Adipocyte (in vitro differentiated cells): Measurements from ENCODE around the gene PHLPP2.
"Not testable (repeated sequence)": the region's sequence is repeated elsewhere in the genome, so short reads cannot be mapped to it uniquely, and the experiment has no call there.

Experiments
- DNase-seq: peaks from one replicate; pipeline ENCODE4 v3.0.0-alpha.2; 2015; ENCODE audit warnings: low read depth
- H3K27me3 ChIP-seq: replicated peaks from 2 replicates; pipeline ENCODE4 v1.7.0; 2013; ENCODE audit warnings: mild to moderate bottlenecking, low read length, moderate library complexity; ENCODE audit not compliant: control insufficient read depth, insufficient read depth
- H3K36me3 ChIP-seq: 2 replicates; pipeline ENCODE4 v1.7.0; 2013; ENCODE audit warnings: low read length, mild to moderate bottlenecking, moderate library complexity; ENCODE audit not compliant: control insufficient read depth, insufficient read depth, severe bottlenecking
- H3K4me1 ChIP-seq: 2 replicates; pipeline ENCODE4 v1.7.0; 2013; ENCODE audit warnings: mild to moderate bottlenecking, low read length, moderate library complexity; ENCODE audit not compliant: control insufficient read depth, insufficient read depth
- H3K4me3 ChIP-seq: 2 replicates; pipeline ENCODE4 v1.7.0; 2013; ENCODE audit warnings: mild to moderate bottlenecking, low read length, moderate library complexity
- H3K9ac ChIP-seq: 2 replicates; pipeline ENCODE4 v1.7.0; 2013; ENCODE audit warnings: mild to moderate bottlenecking, low read length, moderate library complexity
- H3K9me3 ChIP-seq: 2 replicates; pipeline ENCODE4 v1.7.0; 2013; ENCODE audit warnings: mild to moderate bottlenecking, low read length, moderate library complexity; ENCODE audit not compliant: control insufficient read depth

Gene PHLPP2

GRCh38 chr16:71711789-71712188, 12.7 kb downstream of the PHLPP2 start:
- Histone ChIP-seq H3K36me3 (peaks cover 15% of the 10 kb centered on the region), H3K4me1 (peaks cover 33% of the 10 kb centered on the region), H3K4me3 (no peak overlapping the region), H3K9ac (no peak overlapping the region), H3K9me3 (no peaks in the 10 kb centered on the region), H3K27me3 (no peaks in the 10 kb centered on the region)
- DNase-seq: no peak

DNA sequence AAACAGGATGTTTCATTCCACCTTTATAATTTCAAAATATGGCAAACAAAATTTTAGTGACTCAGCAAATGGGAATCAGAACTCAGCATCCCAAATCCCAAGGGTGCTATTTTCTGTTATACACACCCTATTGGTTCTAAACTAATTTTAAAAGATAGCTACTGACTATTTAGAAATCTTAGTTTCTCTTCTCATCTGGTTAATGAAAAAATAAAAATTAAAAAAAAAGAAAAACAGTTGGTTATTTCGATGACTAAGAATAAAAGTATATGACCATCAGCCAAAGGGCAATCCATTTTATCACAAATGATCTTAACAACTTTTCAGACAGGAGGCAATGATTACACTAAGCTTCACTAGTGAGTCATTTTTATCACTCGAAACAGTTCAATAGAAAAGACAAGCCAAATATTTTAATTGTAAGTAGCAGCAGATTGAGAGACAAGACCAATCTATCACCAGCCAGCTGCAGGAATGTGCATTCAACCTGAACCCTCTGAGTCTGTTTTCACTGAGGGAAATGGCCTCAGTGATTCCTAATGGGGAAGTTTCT, 15.2 kb downstream of the PHLPP2 start:
- no peaks in the 10 kb centered on the region for H3K27me3 ChIP-seq
- H3K9me3 ChIP-seq: no peaks in the 10 kb centered on the region
- H3K4me3 ChIP-seq: peak overlapping the region; percentile 57
- DNase-seq: peak; percentile 71
- peaks cover 13% of the 10 kb centered on the region for H3K36me3 ChIP-seq
- H3K4me1 ChIP-seq: peaks cover 33% of the 10 kb centered on the region
- peak overlapping the region; percentile 9 for H3K9ac ChIP-seq

- peaks cover 33% of the 10 kb centered on the region for H3K4me1 ChIP-seq
- H3K36me3 ChIP-seq: peaks cover 9% of the 10 kb centered on the region
- H3K9ac ChIP-seq: no peak overlapping the region
- H3K9me3 ChIP-seq: no peaks in the 10 kb centered on the region
- H3K27me3 ChIP-seq: no peaks in the 10 kb centered on the region
- no peak overlapping the region for H3K4me3 ChIP-seq
- DNase-seq: no peak
Measured at GRCh38 chr16:71708696-71709095, 15.8 kb downstream of the PHLPP2 start.

DNA sequence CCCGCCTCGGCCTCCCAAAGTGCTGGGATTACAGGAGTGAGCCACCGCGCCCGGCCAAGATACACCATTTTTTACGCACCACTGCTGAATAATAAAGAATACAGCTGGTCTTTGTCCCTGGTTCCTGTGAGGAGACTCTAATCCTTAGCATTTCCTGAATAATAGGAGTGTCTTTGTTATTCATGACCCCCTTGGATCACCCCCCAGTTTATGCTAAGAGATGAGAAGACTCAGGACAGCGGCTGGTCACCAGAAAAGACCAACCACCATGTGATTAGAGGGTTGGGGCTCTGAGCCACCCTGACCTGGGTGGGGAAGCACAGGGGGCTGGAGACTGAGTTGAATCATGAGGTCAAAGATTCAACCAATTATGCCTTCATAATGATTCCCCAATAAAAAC, 17.3 kb downstream of the PHLPP2 start:
- Histone ChIP-seq H3K4me1 (peaks cover 33% of the 10 kb centered on the region), H3K27me3 (no peaks in the 10 kb centered on the region), H3K36me3 (peaks cover 3% of the 10 kb centered on the region), H3K9me3 (no peaks in the 10 kb centered on the region), H3K9ac (no peak overlapping the region), H3K4me3 (no peak overlapping the region)
- DNase-seq: no peak

DNA sequence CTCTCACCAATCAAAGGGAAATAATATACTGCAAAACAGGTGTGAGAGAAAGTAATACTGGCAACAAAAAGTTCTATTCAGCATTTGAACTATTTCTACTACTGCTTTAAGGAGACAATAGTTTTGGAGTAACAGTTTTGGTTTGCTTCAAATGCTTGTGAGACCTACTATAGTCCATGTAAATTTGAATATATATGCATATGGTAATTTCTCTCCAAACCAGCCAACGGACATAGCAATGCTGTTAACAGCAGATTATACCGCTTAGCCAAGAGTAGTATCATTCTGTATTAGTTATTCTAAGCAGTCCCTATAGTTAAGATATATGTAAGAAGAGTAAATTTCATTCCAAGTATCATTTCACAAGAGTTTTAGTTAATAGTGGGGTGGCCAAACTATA, 18.5 kb downstream of the PHLPP2 start:
- peaks cover 10% of the 10 kb centered on the region for H3K36me3 ChIP-seq
- H3K9me3 ChIP-seq: no peaks in the 10 kb centered on the region
- peaks cover 33% of the 10 kb centered on the region for H3K4me1 ChIP-seq
- H3K4me3 ChIP-seq: no peak overlapping the region
- no peaks in the 10 kb centered on the region for H3K27me3 ChIP-seq
- H3K9ac ChIP-seq: no peak overlapping the region
- DNase-seq: no peak

- no peak for DNase-seq
- Histone ChIP-seq H3K4me1 (peaks cover 12% of the 10 kb centered on the region), H3K9ac (no peak overlapping the region), H3K9me3 (no peaks in the 10 kb centered on the region), H3K4me3 (no peak overlapping the region), H3K36me3 (peaks cover 16% of the 10 kb centered on the region), H3K27me3 (no peaks in the 10 kb centered on the region)
Measured at GRCh38 chr16:71703333-71703732, 21.2 kb downstream of the PHLPP2 start.

GRCh38 chr16:71700831-71701230, 23.7 kb downstream of the PHLPP2 start:
- Histone ChIP-seq H3K4me3 (no peak overlapping the region), H3K36me3 (peaks cover 16% of the 10 kb centered on the region), H3K9me3 (no peaks in the 10 kb centered on the region), H3K4me1 (no peaks in the 10 kb centered on the region), H3K9ac (no peak overlapping the region), H3K27me3 (no peaks in the 10 kb centered on the region)
- no peak for DNase-seq

DNA sequence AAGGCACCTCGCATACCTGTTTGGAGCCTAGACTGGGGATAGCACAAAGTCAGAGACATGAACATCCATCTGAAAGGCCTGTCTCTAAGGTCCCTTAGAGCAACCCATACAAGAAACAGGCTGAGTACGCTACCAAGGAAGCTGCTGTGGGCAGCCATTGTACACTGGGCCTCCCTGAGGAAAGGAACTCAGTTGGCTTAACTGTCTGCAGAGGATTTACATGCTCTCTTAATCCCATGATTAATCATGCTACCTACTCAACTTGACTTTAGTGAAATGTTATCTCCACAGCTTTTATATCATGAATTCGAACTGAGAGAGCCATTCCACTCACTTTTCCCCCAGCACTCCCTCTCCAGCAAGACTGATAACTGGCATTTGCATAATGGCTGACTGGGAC, 26.0 kb downstream of the PHLPP2 start:
- Histone ChIP-seq H3K4me1 (no peaks in the 10 kb centered on the region), H3K4me3 (no peak overlapping the region), H3K27me3 (no peaks in the 10 kb centered on the region), H3K36me3 (peaks cover 16% of the 10 kb centered on the region), H3K9ac (no peak overlapping the region), H3K9me3 (no peaks in the 10 kb centered on the region)
- DNase-seq: no peak

DNA sequence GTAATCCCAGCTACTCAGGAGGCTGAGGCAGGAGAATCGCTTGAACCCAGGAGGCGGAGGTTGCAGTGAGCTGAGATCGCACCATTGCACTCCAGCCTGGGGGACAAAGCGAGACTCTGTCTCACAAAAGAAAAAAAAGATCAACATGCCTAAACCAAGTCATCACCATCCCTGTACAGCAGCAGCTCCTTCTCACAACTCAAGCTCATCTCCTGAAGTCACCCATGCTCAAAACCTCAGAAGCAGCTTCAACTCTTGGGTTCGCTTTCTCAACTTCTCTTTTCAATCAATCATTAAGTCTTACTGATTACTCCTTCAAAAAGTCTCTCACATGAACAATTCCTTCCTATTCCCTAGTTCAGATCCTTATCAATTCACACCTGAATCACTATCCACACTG, 31.3 kb downstream of the PHLPP2 start:
- H3K9me3 ChIP-seq: no peaks in the 10 kb centered on the region
- H3K9ac ChIP-seq: no peak overlapping the region
- H3K4me3 ChIP-seq: no peak overlapping the region
- H3K4me1 ChIP-seq: no peaks in the 10 kb centered on the region
- peaks cover 13% of the 10 kb centered on the region for H3K36me3 ChIP-seq
- no peak for DNase-seq
- no peaks in the 10 kb centered on the region for H3K27me3 ChIP-seq

- Histone ChIP-seq H3K9me3 (no peaks in the 10 kb centered on the region), H3K4me3 (no peak overlapping the region), H3K9ac (no peak overlapping the region), H3K36me3 (peaks cover 13% of the 10 kb centered on the region), H3K27me3 (no peaks in the 10 kb centered on the region), H3K4me1 (no peaks in the 10 kb centered on the region)
- DNase-seq: no peak
Measured at GRCh38 chr16:71689901-71690300, 34.6 kb downstream of the PHLPP2 start.

GRCh38 chr16:71687861-71688260, 36.6 kb downstream of the PHLPP2 start:
- no peaks in the 10 kb centered on the region for H3K9me3 ChIP-seq
- peaks cover 17% of the 10 kb centered on the region for H3K36me3 ChIP-seq
- no peaks in the 10 kb centered on the region for H3K4me1 ChIP-seq

DNA sequence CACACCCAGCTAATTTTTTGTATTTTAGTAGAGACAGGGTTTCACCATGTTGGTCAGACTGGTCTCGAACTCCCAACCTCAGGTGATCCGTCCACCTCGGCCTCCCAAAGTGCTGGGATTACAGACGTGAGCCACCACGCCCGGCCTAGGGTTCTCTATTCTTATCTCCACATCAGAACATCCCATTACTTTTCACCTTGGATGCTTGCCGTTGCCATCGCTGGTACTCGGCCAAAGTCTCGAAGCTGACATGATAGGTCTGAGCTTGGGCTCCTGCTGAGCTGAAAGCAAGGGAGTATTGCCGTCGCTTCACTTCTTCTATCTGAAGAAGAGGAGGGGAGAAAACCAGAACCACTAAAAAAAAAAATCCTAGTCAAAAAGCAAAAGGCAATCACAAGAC, 40.2 kb downstream of the PHLPP2 start:
- not testable (repeated sequence) for H3K27me3 ChIP-seq, H3K4me3 ChIP-seq, H3K4me1 ChIP-seq, H3K9ac ChIP-seq, H3K9me3 ChIP-seq, DNase-seq
- H3K36me3 ChIP-seq: peaks cover 28% of the 10 kb centered on the region

More at GRCh38 chr16:71687861-71688260, 36.6 kb downstream of the PHLPP2 start:
- H3K27me3 ChIP-seq: no peaks in the 10 kb centered on the region
- DNase-seq: no peak
- H3K9ac ChIP-seq: no peak overlapping the region
- H3K4me3 ChIP-seq: no peak overlapping the region
